ENCODE data around the gene SLC25A25. TPM values are rescaled to one million over a fixed set of nuclear protein-coding genes. Genes with fewer than 3 reads are reported as not detected.

Gene SLC25A25
- polyA plus RNA-seq, 1 experiment, result 12.9 TPM

DNA sequence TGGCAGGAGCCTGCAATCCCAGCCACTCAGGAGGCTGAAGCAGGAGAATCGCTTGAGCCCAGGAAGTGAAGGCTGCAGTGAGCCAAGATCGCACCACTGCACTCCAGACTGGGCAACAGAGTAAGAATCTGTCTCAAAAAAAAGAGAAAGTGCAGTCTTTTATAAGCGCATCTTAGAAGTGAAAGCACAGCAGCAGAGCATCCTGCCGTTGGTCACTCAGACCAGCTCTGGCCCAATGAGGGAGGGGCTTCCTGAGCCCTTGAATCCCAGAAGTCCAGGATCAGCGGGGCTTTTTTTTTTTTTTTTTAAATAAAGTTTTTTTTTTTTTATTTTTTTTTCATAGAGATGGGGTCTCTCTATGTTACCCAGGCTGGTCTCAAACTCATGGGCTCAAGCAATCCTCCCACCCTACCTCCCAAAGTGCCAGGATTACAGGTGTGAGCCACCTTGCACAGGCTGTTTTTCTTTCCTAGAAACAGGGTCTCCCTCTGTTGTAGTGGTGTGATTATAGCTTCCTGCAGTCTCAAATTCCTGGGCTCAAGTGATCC is 43.2 kb upstream of the SLC25A25 start:
- Histone ChIP-seq H3K27me3 (ENCODE audit: control insufficient read depth, insufficient read depth, low read length) (no peaks in the 10 kb centered on the region), H3K36me3 (ENCODE audit: control insufficient read depth, insufficient read depth, low read length) (no peaks in the 10 kb centered on the region), H3K4me3 (ENCODE audit: low read depth, low read length) (no peak overlapping the region)
- no peak for DNase-seq (ENCODE audit: low read depth)
- ChIA-PET POLR2A (no interaction called here), CTCF (interaction anchor here (0.6 to 20.8 kb wide), 5 partner anchors 8 to 104 kb away, joined by 3 to 342 read pairs (median 4); no protein-coding TSS in a partner anchor)
- no peak for TF ChIP-seq CTCF (IDR thresholded peaks at IDR 0.05; ENCODE audit: insufficient read depth, low read depth, low read length)

GRCh38 chr9:128025736-128026135 is 42.3 kb upstream of the SLC25A25 start:
- TF ChIP-seq CTCF (IDR thresholded peaks at IDR 0.05; ENCODE audit: insufficient read depth, low read depth, low read length), result no peak
- Histone ChIP-seq H3K27me3 (ENCODE audit: control insufficient read depth, insufficient read depth, low read length) (no peaks in the 10 kb centered on the region), H3K4me3 (ENCODE audit: low read depth, low read length) (no peak overlapping the region), H3K36me3 (ENCODE audit: control insufficient read depth, insufficient read depth, low read length) (no peaks in the 10 kb centered on the region)
- POLR2A ChIA-PET, result no interaction called here
- DNase-seq (ENCODE audit: low read depth), result no peak
- CTCF ChIA-PET, result interaction anchor here (0.9 to 20.8 kb wide), 3 partner anchors 10 to 92 kb away, joined by 4 to 342 read pairs (median 29); no protein-coding TSS in a partner anchor

DNA sequence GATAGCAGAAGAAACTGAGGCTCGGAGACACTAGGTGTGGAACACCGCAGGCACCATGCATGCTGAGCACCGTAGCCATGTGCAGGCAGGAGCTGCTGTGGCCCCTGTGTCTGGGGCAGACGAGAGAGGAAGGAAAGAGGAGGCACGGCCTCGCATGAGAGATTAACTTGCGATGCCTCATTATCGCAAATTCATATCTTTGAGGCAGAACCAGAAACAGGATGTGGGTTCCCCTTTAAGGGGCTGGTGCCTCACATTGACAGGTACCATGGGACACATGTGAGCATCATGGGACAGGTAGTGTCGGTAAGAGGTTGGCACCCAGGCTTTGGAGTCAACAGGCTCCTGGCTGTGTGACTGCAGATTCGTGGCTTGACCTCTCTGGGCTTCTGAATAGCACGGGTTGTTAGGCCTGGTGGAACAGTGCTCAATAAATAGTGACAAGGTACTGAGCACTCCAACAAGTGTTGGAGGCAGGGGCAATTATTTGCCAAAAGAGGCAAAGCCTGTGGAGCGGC is 41.7 kb upstream of the SLC25A25 start:
- ChIA-PET CTCF (interaction anchor here (0.7 to 20.8 kb wide), 6 partner anchors 9 to 92 kb away, joined by 3 to 342 read pairs (median 4); no protein-coding TSS in a partner anchor), POLR2A (no interaction called here)
- no peak overlapping the region for H3K4me3 ChIP-seq (ENCODE audit: low read depth, low read length)
- no peak for DNase-seq (ENCODE audit: low read depth)
- no peaks in the 10 kb centered on the region for H3K27me3 ChIP-seq (ENCODE audit: control insufficient read depth, insufficient read depth, low read length)
- H3K36me3 ChIP-seq (ENCODE audit: control insufficient read depth, insufficient read depth, low read length), result no peaks in the 10 kb centered on the region
- TF ChIP-seq CTCF (IDR thresholded peaks at IDR 0.05; ENCODE audit: insufficient read depth, low read depth, low read length), result no peak

DNA sequence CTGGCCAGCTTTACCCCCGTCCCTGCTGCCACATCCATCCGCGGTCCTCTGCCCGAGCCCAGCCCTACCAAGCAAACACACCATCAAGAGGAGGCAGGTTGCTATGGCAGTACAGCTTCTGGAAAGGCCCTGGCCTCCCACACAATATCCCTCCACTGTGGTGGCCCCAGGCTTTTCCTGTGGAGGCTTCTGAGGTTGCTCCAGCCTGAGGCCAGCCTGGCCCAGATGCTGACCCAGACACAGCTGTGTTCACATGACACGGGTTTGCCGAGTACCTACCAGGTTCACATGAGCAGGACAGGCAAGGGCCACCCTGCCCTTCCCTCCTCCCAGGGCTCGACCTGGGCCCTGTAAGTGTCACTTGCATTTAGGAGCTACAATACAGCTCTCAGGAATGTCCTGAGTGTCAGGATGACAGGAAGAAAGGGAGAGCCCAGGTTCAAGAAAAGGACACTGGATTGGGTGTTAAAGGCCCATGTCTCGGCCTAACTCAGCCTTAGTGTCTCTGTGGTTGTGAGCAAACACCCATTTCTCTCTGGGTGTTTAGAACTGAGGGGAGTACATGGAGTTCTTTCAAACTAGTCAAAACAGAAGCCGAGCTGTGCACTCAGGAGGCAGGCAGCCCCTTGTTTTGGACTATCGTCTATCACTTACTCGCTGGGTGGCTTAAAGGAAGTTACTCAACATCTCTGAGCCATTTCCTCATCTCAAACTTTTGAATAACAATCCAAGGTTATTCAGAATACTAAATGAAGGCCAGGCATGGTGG is 41.1 kb upstream of the SLC25A25 start:
- Histone ChIP-seq H3K4me3 (ENCODE audit: low read depth, low read length) (no peak overlapping the region), H3K27me3 (ENCODE audit: control insufficient read depth, insufficient read depth, low read length) (no peaks in the 10 kb centered on the region), H3K36me3 (ENCODE audit: control insufficient read depth, insufficient read depth, low read length) (no peaks in the 10 kb centered on the region)
- POLR2A ChIA-PET, result interaction anchor here (0.5 kb wide), 1 partner anchor 21 kb away, joined by 6 read pairs; no protein-coding TSS in a partner anchor
- no peak for TF ChIP-seq CTCF (IDR thresholded peaks at IDR 0.05; ENCODE audit: insufficient read depth, low read depth, low read length)
- CTCF ChIA-PET, result interaction anchor here (0.6 to 20.8 kb wide), 8 partner anchors 9 to 161 kb away, joined by 3 to 342 read pairs (median 4); no protein-coding TSS in a partner anchor
- no peak for DNase-seq (ENCODE audit: low read depth)

DNA sequence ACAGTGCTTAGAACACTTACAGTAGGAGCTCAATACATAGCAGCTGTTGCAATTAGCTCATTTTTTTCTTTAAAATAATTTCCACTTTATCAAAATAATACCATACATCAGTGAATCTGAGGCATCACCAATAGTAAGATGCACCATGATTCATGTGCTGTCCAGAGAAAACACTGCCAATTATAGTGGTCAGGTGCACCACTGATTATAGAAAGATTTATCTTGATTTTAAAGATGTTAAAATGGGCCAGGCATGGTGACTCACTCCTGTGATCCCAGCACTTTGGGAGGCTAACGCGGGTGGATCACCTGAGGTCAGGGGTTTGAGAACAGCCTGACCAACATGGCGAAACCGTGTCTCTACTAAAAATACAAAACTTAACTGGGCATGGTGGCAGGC is 40.3 kb upstream of the SLC25A25 start:
- no peaks in the 10 kb centered on the region for H3K36me3 ChIP-seq (ENCODE audit: control insufficient read depth, insufficient read depth, low read length)
- H3K4me3 ChIP-seq (ENCODE audit: low read depth, low read length), result no peak overlapping the region
- ChIA-PET CTCF (interaction anchor here (0.6 to 20.8 kb wide), 6 partner anchors 8 to 161 kb away, joined by 3 to 342 read pairs (median 5); no protein-coding TSS in a partner anchor), POLR2A (no interaction called here)
- H3K27me3 ChIP-seq (ENCODE audit: control insufficient read depth, insufficient read depth, low read length), result no peaks in the 10 kb centered on the region
- DNase-seq (ENCODE audit: low read depth), result no peak
- TF ChIP-seq CTCF (IDR thresholded peaks at IDR 0.05; ENCODE audit: insufficient read depth, low read depth, low read length), result no peak

Data from BJ (cell line).